Measurements from ENCODE around the gene SCUBE3.

SCUBE3 gene

GRCh38 chr6:35280903-35281302 is 67.1 kb downstream of the SCUBE3 start:
- TF ChIP-seq EZH2 (IDR thresholded peaks at IDR 0.05) (no peak), FOXP2 (optimal IDR thresholded peaks at IDR 0.05; ENCODE audit: control extremely low read depth, extremely low read length, insufficient read depth) (no peak), POLR2AphosphoS5 (IDR thresholded peaks at IDR 0.05; ENCODE audit: borderline replicate concordance, low read depth, low read length) (no peak)
- Histone ChIP-seq H3K27ac (no peak overlapping the region), H3K4me3 (no peak overlapping the region), H3K9me3 (ENCODE audit: low read depth, low read length) (no peaks in the 10 kb centered on the region), H3K36me3 (ENCODE audit: insufficient read depth, low read length) (peaks cover 10% of the 10 kb centered on the region), H3K9ac (ENCODE audit: insufficient read length) (no peak overlapping the region)
- no peak for DNase-seq (ENCODE audit: low read depth, low spot score)

GRCh38 chr6:35282472-35282871 is 68.7 kb downstream of the SCUBE3 start:
- H3K9ac ChIP-seq (ENCODE audit: insufficient read length), result no peak overlapping the region

GRCh38 chr6:35283361-35283760 is 69.6 kb downstream of the SCUBE3 start:
- no peak for TF ChIP-seq POLR2AphosphoS5 (IDR thresholded peaks at IDR 0.05; ENCODE audit: borderline replicate concordance, low read depth, low read length)
- TF ChIP-seq FOXP2 (optimal IDR thresholded peaks at IDR 0.05; ENCODE audit: control extremely low read depth, extremely low read length, insufficient read depth), result no peak
- no peak for TF ChIP-seq EZH2 (IDR thresholded peaks at IDR 0.05)

More at GRCh38 chr6:35282472-35282871, 68.7 kb downstream of the SCUBE3 start:
- no peak overlapping the region for H3K4me3 ChIP-seq
- DNase-seq (ENCODE audit: low read depth, low spot score), result no peak
- TF ChIP-seq POLR2AphosphoS5 (IDR thresholded peaks at IDR 0.05; ENCODE audit: borderline replicate concordance, low read depth, low read length) (no peak), FOXP2 (optimal IDR thresholded peaks at IDR 0.05; ENCODE audit: control extremely low read depth, extremely low read length, insufficient read depth) (no peak)
- H3K36me3 ChIP-seq (ENCODE audit: insufficient read depth, low read length), result peaks cover 18% of the 10 kb centered on the region
- no peak overlapping the region for H3K27ac ChIP-seq
- no peaks in the 10 kb centered on the region for H3K9me3 ChIP-seq (ENCODE audit: low read depth, low read length)

GRCh38 chr6:35287671-35288396 is 74.1 kb downstream of the SCUBE3 start:
- Histone ChIP-seq H3K27ac (no peak overlapping the region), H3K9me3 (ENCODE audit: low read depth, low read length) (no peaks in the 10 kb centered on the region), H3K4me3 (no peak overlapping the region), H3K36me3 (ENCODE audit: insufficient read depth, low read length) (peaks cover 21% of the 10 kb centered on the region), H3K9ac (ENCODE audit: insufficient read length) (no peak overlapping the region)
- no peak for TF ChIP-seq EZH2 (IDR thresholded peaks at IDR 0.05)
- no peak for TF ChIP-seq POLR2AphosphoS5 (IDR thresholded peaks at IDR 0.05; ENCODE audit: borderline replicate concordance, low read depth, low read length)
- no peak for TF ChIP-seq FOXP2 (optimal IDR thresholded peaks at IDR 0.05; ENCODE audit: control extremely low read depth, extremely low read length, insufficient read depth)
- DNase-seq (ENCODE audit: low read depth, low spot score), result no peak

More at GRCh38 chr6:35283361-35283760, 69.6 kb downstream of the SCUBE3 start:
- DNase-seq (ENCODE audit: low read depth, low spot score), result no peak
- no peaks in the 10 kb centered on the region for H3K9me3 ChIP-seq (ENCODE audit: low read depth, low read length)
- H3K36me3 ChIP-seq (ENCODE audit: insufficient read depth, low read length), result peaks cover 25% of the 10 kb centered on the region
- H3K9ac ChIP-seq (ENCODE audit: insufficient read length), result no peak overlapping the region
- no peak overlapping the region for H3K27ac ChIP-seq
- H3K4me3 ChIP-seq, result no peak overlapping the region

GRCh38 chr6:35288834-35289233 is 75.1 kb downstream of the SCUBE3 start:
- Histone ChIP-seq H3K9me3 (ENCODE audit: low read depth, low read length) (no peaks in the 10 kb centered on the region), H3K4me3 (no peak overlapping the region), H3K36me3 (ENCODE audit: insufficient read depth, low read length) (peaks cover 21% of the 10 kb centered on the region), H3K9ac (ENCODE audit: insufficient read length) (no peak overlapping the region), H3K27ac (no peak overlapping the region)
- TF ChIP-seq FOXP2 (optimal IDR thresholded peaks at IDR 0.05; ENCODE audit: control extremely low read depth, extremely low read length, insufficient read depth) (no peak), EZH2 (IDR thresholded peaks at IDR 0.05) (no peak), POLR2AphosphoS5 (IDR thresholded peaks at IDR 0.05; ENCODE audit: borderline replicate concordance, low read depth, low read length) (no peak)
- DNase-seq (ENCODE audit: low read depth, low spot score), result no peak

- Histone ChIP-seq H3K36me3 (ENCODE audit: insufficient read depth, low read length) (peaks cover 17% of the 10 kb centered on the region), H3K27ac (no peak overlapping the region), H3K9ac (ENCODE audit: insufficient read length) (no peak overlapping the region), H3K4me3 (no peak overlapping the region), H3K9me3 (ENCODE audit: low read depth, low read length) (no peaks in the 10 kb centered on the region)
- no peak for DNase-seq (ENCODE audit: low read depth, low spot score)
- TF ChIP-seq EZH2 (IDR thresholded peaks at IDR 0.05) (no peak), POLR2AphosphoS5 (IDR thresholded peaks at IDR 0.05; ENCODE audit: borderline replicate concordance, low read depth, low read length) (no peak), FOXP2 (optimal IDR thresholded peaks at IDR 0.05; ENCODE audit: control extremely low read depth, extremely low read length, insufficient read depth) (no peak)
Measured at GRCh38 chr6:35291491-35291890, 77.7 kb downstream of the SCUBE3 start.

GRCh38 chr6:35292494-35292893 is 78.7 kb downstream of the SCUBE3 start:
- H3K27ac ChIP-seq, result no peak overlapping the region
- no peak overlapping the region for H3K9ac ChIP-seq (ENCODE audit: insufficient read length)
- H3K9me3 ChIP-seq (ENCODE audit: low read depth, low read length), result no peaks in the 10 kb centered on the region
- H3K36me3 ChIP-seq (ENCODE audit: insufficient read depth, low read length), result peaks cover 14% of the 10 kb centered on the region
- DNase-seq (ENCODE audit: low read depth, low spot score), result no peak
- no peak overlapping the region for H3K4me3 ChIP-seq
- TF ChIP-seq EZH2 (IDR thresholded peaks at IDR 0.05) (no peak), POLR2AphosphoS5 (IDR thresholded peaks at IDR 0.05; ENCODE audit: borderline replicate concordance, low read depth, low read length) (no peak), FOXP2 (optimal IDR thresholded peaks at IDR 0.05; ENCODE audit: control extremely low read depth, extremely low read length, insufficient read depth) (no peak)

GRCh38 chr6:35293681-35294080 is 79.9 kb downstream of the SCUBE3 start:
- no peak overlapping the region for H3K4me3 ChIP-seq
- H3K9ac ChIP-seq (ENCODE audit: insufficient read length), result no peak overlapping the region
- TF ChIP-seq POLR2AphosphoS5 (IDR thresholded peaks at IDR 0.05; ENCODE audit: borderline replicate concordance, low read depth, low read length) (no peak), FOXP2 (optimal IDR thresholded peaks at IDR 0.05; ENCODE audit: control extremely low read depth, extremely low read length, insufficient read depth) (no peak)
- no peak overlapping the region for H3K27ac ChIP-seq
- peaks cover 8% of the 10 kb centered on the region for H3K36me3 ChIP-seq (ENCODE audit: insufficient read depth, low read length)
- H3K9me3 ChIP-seq (ENCODE audit: low read depth, low read length), result no peaks in the 10 kb centered on the region
- no peak for DNase-seq (ENCODE audit: low read depth, low spot score)

Measured in SK-N-MC (cell line).